Transverse colon (tissue), 4 donors: ENCODE data around the gene MAFF. TPM values are rescaled to one million over a fixed set of nuclear protein-coding genes. Genes with fewer than 3 reads are reported as not detected.

Experiments used
- DNase-seq: peaks from one replicate; pipeline ENCODE4 v3.0.0-alpha.2; 2019
- H3K27ac ChIP-seq, 4 donors: fragments of 200-600 bp; sonication (generic); 2 replicates each; pipeline ENCODE4 v1.5.1; 2016 to 2018; ENCODE audit warnings: inconsistent platforms in 4 of 4
- H3K27me3 ChIP-seq: fragments of 200-600 bp; sonication (generic); 2 replicates; pipeline ENCODE4 v1.5.1; 2017; ENCODE audit warnings: inconsistent platforms
- H3K36me3 ChIP-seq, 4 donors: fragments of 200-600 bp; sonication (generic); 2 replicates each; pipeline ENCODE4 v1.5.1; 2017 to 2019; ENCODE audit warnings: inconsistent platforms in 4 of 4
- H3K4me1 ChIP-seq, 4 donors: fragments of 200-600 bp; sonication (generic); 2 replicates each; pipeline ENCODE4 v1.5.1; 2017 to 2020; ENCODE audit warnings: inconsistent platforms in 4 of 4
- H3K4me3 ChIP-seq, 4 donors: fragments of 200-600 bp; sonication (generic); 1 replicate in 1 of 4; 2 replicates in 3 of 4; pipeline versions ENCODE4 v1.5.1 to v1.6.1; 2017 to 2019; ENCODE audit warnings: inconsistent platforms in 4 of 4
- H3K9me3 ChIP-seq, 2 donors: fragments of 200-600 bp; sonication (generic); 2 replicates each; pipeline ENCODE4 v1.5.1; 2017 to 2019; ENCODE audit warnings: inconsistent platforms in 2 of 2
- CTCF ChIP-seq, 5 experiments: fragments of 200-600 bp in 3 of 5; fragments of 450-650 bp in 2 of 5; sonication (generic) in 3 of 5; IDR thresholded peaks; 1 replicate in 2 of 5; 2 replicates in 3 of 5; pipeline ENCODE4 v1.5.1; 2016 to 2017; ENCODE audit warnings: antibody characterized with exemption in 5 of 5, inconsistent platforms in 3 of 5, mild to moderate bottlenecking in 2 of 5, moderate library complexity in 1 of 5
- EP300 ChIP-seq: sonication (generic); formaldehyde crosslinking; IDR thresholded peaks from one replicate; pipeline ENCODE4 v1.6.1; 2017; ENCODE audit warnings: antibody characterized with exemption, low read depth
- POLR2A ChIP-seq: fragments of 450-650 bp; IDR thresholded peaks from one replicate; pipeline ENCODE4 v1.6.1; 2016; ENCODE audit warnings: antibody characterized with exemption, mild to moderate bottlenecking, moderate library complexity
- POLR2AphosphoS5 ChIP-seq, 3 donors: sonication (generic); formaldehyde crosslinking; IDR thresholded peaks; one replicate each; pipeline ENCODE4 v1.6.1; 2016; ENCODE audit warnings: antibody characterized with exemption in 3 of 3
- WGBS, 2 donors: methylation state at CpG; one replicate each; pipeline ENCODE4 v1.1.5; 2018; ENCODE audit warnings: low coverage in 1 of 2; 5-methylcytosine and 5-hydroxymethylcytosine counted together
- in situ Hi-C, 4 donors: fragments of 200-750 bp; cut with MboI; loops; one replicate each; pipeline versions ENCODE4 v1.15.0 to v1.15.1; 2017; ENCODE audit warnings: low sequenced_read_pairs in 3 of 4, low pct_ligation_motif_present in 1 of 4, low pct_unique_long_range_greater_than_20kb in 1 of 4
- intact Hi-C: fragments of 100-400 bp; cut with DNase I; formaldehyde crosslinking; loops from one replicate; pipeline ENCODE4 v1.15.1; 2023; ENCODE audit warnings: low total_unique reads
- total RNA-seq, 4 donors: library from RNA; depleted of rRNA; stranded (reverse); fragments of >200 nt; gene quantifications; one replicate each; pipeline ENCODE4 v1.1.0, GENCODE V29; 2016

MAFF gene
- total RNA-seq, 4 donors from 2014 or later, result 3.8 to 30.3 (median 22.0) TPM

GRCh38 chr22:38172832-38173640 is 28.8 kb upstream of the MAFF start:
- intact Hi-C loops, result no loop called here
- Histone ChIP-seq H3K27ac (peak overlapping the region in 3 of 4 donors; percentile 0 to 22 (median 1)), H3K27me3 (no peaks in the 10 kb centered on the region), H3K4me3 (no peak overlapping the region), H3K9me3 (no peaks in the 10 kb centered on the region), H3K36me3 (no peaks in the 10 kb centered on the region), H3K4me1 (peaks cover 6 to 26% (median 16%) of the 10 kb centered on the region in 4 donors)
- in situ Hi-C loops, result no loop called here
- WGBS, 2 donors, result 49% methylated on average over 16 of the region's 16 CpGs; no CpG with 5 or more reads in 1 of the 2 donors
- DNase-seq, result peak; percentile 53
- peak; percentile 19 to 48 (median 21) for TF ChIP-seq POLR2AphosphoS5 (IDR thresholded peaks at IDR 0.05)
- TF ChIP-seq EP300, result peak; percentile 49
- no peak for TF ChIP-seq POLR2A
- TF ChIP-seq CTCF (IDR thresholded peaks at IDR 0.05), result no peak

GRCh38 chr22:38173641-38173906 is 28.2 kb upstream of the MAFF start:
- Histone ChIP-seq H3K4me3 (no peak overlapping the region), H3K36me3 (no peaks in the 10 kb centered on the region), H3K27ac (no peak overlapping the region), H3K4me1 (peaks cover 11 to 31% (median 20%) of the 10 kb centered on the region in 4 donors), H3K27me3 (no peaks in the 10 kb centered on the region), H3K9me3 (no peaks in the 10 kb centered on the region)
- TF ChIP-seq POLR2AphosphoS5 (IDR thresholded peaks at IDR 0.05) (no peak), EP300 (no peak), POLR2A (no peak), CTCF (IDR thresholded peaks at IDR 0.05) (no peak)
- in situ Hi-C loops, result no loop called here
- intact Hi-C loops, result no loop called here
- DNase-seq, result no peak
- 94% methylated on average over 4 of the region's 4 CpGs; no CpG with 5 or more reads in 1 of the 2 donors for WGBS, 2 donors

GRCh38 chr22:38174626-38175025 is 27.2 kb upstream of the MAFF start:
- Histone ChIP-seq H3K27me3 (no peaks in the 10 kb centered on the region), H3K36me3 (no peaks in the 10 kb centered on the region), H3K4me3 (no peak overlapping the region), H3K4me1 (peaks cover 12 to 41% (median 21%) of the 10 kb centered on the region in 4 donors), H3K27ac (no peak overlapping the region), H3K9me3 (no peaks in the 10 kb centered on the region)
- TF ChIP-seq POLR2AphosphoS5 (IDR thresholded peaks at IDR 0.05) (no peak), POLR2A (no peak), EP300 (no peak), CTCF (IDR thresholded peaks at IDR 0.05) (no peak)
- no peak for DNase-seq
- intact Hi-C loops (no loop called here), in situ Hi-C loops (no loop called here)
- 91% methylated on average over 14 of the region's 14 CpGs; no CpG with 5 or more reads in 1 of the 2 donors for WGBS, 2 donors

GRCh38 chr22:38175206-38176118 is 26.3 kb upstream of the MAFF start:
- Histone ChIP-seq H3K4me3 (no peak overlapping the region), H3K4me1 (peaks cover 16 to 49% (median 26%) of the 10 kb centered on the region in 4 donors), H3K27me3 (no peaks in the 10 kb centered on the region), H3K27ac (peak overlapping the region in 3 of 4 donors; percentile 14 to 88 (median 47)), H3K9me3 (no peaks in the 10 kb centered on the region), H3K36me3 (no peaks in the 10 kb centered on the region)
- no peak for DNase-seq
- in situ Hi-C loops (no loop called here), intact Hi-C loops (no loop called here)
- TF ChIP-seq POLR2A (no peak), EP300 (no peak), CTCF (IDR thresholded peaks at IDR 0.05) (no peak), POLR2AphosphoS5 (IDR thresholded peaks at IDR 0.05) (no peak)
- 73 to 94% methylated on average over 2 to 17 of the region's 17 CpGs for WGBS, 2 donors
